Right ventricle myocardium inferior (tissue), 1 donor: ENCODE results near the gene CAST. TPM values are rescaled to one million over a fixed set of nuclear protein-coding genes. Genes with fewer than 3 reads are reported as not detected.
A peak's percentile ranks its signal among the peaks of the same experiment; 100 is the strongest.

Experiments
- ATAC-seq: fragments of 200-7000 bp; cut with Tn5 transposase; one replicate; pipeline ENCODE4 v1.9.1; 2020; ENCODE audit warnings: mild to moderate bottlenecking, moderate library complexity
- DNase-seq: peaks from one replicate; pipeline ENCODE4 v3.0.0; 2021; ENCODE audit errors: missing footprints
- intact Hi-C: fragments of 100-400 bp; cut with DNase I; formaldehyde crosslinking; loops from one replicate; pipeline ENCODE4 v1.11.0; 2022
- total RNA-seq: library from RNA; stranded (reverse); fragmentation: NEBNext Ultra II Directional; extraction: Animal tissue kit (Norgen Biotek cat#: 25700); gene quantifications from one replicate; pipeline ENCODE4 v1.2.1, GENCODE V29; 2021
- donor health status: DM: no; HTN: yes; CAD: no; lungs with severe emphysema.

Gene CAST
- total RNA-seq, 1 donor from 2014 or later: 461 TPM

DNA sequence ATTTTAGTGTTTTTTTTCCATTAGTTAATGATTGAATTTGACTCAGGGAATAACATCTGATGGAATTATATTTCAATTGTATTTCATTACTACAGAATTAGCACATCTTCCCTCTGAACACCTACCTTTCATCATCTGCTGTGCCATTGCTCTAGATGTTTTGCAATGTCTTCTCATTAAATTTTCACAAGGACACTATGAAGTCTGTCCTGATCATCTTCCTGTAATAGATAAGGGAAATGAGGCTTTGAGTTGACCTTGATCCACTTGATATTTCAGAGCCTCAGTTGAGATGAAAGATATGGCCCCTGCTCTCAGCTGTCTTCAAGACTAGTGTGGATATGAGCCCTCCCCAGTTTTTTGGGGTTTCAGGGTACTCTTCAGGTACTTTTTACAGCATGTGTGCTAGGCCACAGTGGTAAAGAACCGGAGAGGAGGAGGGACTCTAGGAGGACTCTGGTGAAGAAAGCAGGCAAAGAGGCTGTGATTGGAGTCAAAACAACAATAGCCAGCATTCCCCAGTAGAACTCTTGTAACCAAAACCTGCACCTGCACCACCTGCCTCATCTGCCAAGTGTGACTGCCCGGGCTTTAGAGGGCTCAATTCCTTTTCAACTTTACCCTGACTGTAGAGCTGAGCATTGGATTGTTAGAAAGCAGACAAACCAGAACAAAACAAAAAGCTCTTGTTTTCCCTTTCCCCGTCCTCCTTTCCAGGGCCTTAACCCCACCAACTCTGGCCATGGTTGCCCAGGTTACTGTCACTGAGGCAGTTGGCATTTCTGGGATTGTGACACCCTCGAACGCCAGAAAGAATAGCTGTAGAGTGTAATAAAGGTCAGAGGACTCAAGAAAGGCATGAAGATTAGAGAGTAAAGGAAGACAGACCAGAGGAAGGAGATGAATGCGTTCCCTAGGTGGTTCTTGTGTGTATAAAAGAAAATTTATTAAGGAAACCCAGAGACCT is 89.3 kb downstream of the CAST start:
- no peak for DNase-seq
- ATAC-seq: no peak
- intact Hi-C loops: loop anchor here (5.0 to 10.0 kb wide), 2 partner anchors 253 to 411 kb away; no protein-coding TSS in a partner anchor

DNA sequence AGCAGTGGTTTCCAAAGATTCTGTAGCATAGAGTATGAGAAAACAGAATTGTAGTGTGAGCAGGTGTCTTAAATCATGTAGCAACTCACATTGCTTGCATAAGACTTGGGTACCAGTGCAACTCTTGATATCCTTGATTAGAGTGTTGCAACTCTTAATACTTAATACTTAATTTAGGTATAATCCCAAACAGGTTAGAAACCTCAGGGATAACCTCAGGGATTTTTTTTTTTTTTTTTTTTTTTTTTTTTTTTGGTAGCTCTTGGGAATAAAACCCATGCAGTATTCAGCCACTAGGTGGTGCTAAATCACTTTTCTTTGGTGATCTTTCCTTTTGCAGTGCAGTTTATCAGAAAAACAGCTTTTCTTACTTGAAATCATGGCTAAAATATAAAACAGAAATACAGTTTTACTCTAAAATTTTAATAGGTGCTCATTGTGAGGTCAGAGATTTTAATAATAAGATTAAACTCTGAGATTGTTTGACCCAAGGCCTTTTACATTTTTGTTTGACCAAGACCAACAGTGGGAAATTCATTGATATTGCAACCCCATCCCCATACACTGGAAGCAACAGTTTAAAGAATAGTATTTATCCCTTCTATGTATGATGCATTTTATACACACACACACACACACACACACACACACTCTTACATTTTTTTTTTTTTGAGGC is 90.3 kb downstream of the CAST start:
- DNase-seq (no peak), ATAC-seq (no peak)
- intact Hi-C loops: loop anchor here (5.0 to 10.0 kb wide), 2 partner anchors 252 to 410 kb away; no protein-coding TSS in a partner anchor

DNA sequence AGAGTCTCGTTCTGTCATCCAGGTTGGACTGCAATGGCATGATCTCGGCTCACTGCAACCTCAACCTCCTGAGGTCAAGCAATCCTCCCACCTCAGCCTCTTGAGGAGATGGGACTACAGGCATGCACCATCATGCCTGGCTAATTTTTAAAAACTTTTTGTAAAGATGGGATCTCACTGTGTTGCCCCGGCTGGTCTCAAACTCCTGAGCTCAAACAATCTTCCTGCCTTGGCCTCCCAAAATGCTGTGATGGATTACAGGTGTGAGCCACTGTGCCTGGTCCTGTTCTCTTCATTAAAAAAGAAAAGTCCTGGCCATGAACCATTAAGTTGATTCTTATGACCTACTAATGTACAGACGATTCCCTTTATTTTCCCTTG is 90.8 kb downstream of the CAST start:
- intact Hi-C loops: loop anchor here (5.0 to 10.0 kb wide), 2 partner anchors 252 to 409 kb away; no protein-coding TSS in a partner anchor
- ATAC-seq: no peak
- no peak for DNase-seq

DNA sequence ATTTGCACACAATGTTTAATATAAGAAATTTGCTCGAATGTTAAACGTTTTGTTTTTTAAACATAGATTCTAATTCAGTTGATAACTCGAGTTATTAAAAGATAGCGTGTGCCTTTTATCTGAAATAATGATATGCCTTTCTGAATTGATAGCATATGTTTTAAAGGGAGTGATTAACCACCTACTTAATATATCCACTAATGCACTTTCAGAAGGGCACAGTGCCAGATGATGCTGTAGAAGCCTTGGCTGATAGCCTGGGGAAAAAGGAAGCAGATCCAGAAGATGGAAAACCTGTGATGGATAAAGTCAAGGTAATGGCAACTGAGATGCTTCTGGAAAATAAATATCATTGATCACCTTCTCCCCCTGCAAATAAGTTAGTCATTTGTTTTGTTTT is 91.7 kb downstream of the CAST start:
- DNase-seq (no peak), ATAC-seq (no peak)
- intact Hi-C loops: loop anchor here (5.0 to 10.0 kb wide), 2 partner anchors 251 to 408 kb away; no protein-coding TSS in a partner anchor

DNA sequence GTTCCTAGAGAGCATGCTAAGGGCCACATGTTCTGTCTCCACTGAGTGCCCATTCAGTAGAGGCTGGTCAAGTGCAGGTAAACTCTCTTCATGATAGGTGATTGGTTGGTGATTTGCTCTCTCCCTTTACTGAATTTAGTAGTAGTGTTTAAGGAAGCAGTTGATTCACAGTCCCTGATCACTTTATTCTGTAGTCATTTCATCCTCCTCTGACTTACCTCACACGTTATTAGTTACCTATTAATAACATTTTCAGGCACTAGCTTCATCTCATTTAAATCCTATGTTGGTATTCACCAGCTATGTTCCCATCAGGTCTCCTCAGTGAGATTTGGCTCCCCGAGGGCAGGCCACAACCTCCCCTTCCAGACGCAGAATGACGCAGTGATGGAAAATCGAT is 93.7 kb downstream of the CAST start:
- ATAC-seq: no peak
- DNase-seq: no peak
- intact Hi-C loops: loop anchor here (10.0 kb wide), 1 partner anchor 249 kb away; no protein-coding TSS in a partner anchor

DNA sequence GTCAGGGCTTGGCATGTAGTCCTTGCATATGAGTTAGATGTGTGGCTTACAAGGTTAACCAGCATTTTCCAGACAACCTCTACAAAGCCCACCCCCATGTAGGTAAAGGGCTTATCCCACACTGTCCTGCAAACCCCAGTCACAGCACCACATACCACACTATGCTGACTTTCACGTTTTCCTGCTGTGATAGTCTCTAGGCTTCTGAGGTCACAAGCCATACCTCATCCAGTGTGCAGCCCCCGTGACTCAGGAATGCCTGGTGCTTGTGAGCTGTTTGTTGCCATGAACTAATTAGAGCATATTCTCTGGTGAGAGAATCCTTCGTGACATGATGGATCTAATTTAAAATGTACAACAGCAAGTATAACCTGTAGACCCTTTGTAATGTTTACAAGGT is 94.8 kb downstream of the CAST start:
- DNase-seq (no peak), ATAC-seq (peak; percentile 51)
- intact Hi-C loops: loop anchor here (10.0 kb wide), 1 partner anchor 248 kb away; no protein-coding TSS in a partner anchor

DNA sequence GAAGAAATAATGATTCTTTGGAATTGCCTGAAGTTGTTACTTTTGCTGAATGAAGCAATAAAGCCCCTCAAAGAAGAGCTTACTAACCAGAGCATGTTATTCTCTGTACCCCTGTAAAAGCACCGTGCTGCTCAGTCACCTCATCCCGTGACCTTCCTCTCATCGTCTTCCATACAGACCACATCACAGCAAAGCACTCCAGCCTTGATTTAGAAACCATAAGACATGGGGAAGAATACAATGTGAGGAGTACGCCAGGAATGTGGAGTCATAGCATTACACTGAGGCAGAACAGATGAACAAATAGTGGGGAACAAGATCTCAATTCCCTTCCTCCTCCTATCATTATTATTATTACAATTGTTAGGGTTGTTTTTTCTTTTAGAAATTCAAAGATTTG is 96.4 kb downstream of the CAST start:
- intact Hi-C loops: loop anchor here (10.0 kb wide), 1 partner anchor 246 kb away; no protein-coding TSS in a partner anchor
- ATAC-seq (no peak), DNase-seq (no peak)

DNA sequence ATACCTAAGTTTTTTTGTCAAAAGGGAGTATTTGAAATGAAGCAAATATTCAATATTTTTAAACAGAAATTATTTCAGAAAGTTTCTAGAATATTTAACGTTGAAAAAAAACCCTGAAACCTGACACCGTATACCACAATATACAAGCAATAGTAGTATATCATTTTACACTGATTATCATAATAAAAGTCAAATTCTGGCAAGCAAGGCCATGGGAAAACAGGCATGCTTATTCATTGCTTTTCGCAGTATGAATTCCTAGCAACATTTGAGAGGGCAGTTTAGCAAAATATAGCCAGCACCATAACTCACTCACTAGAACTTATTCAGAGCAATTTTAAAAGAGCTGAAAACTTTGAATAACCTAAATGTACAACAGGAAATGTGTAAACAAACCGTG is 99.4 kb downstream of the CAST start:
- DNase-seq (no peak), ATAC-seq (no peak)
- intact Hi-C loops: no loop called here

DNA sequence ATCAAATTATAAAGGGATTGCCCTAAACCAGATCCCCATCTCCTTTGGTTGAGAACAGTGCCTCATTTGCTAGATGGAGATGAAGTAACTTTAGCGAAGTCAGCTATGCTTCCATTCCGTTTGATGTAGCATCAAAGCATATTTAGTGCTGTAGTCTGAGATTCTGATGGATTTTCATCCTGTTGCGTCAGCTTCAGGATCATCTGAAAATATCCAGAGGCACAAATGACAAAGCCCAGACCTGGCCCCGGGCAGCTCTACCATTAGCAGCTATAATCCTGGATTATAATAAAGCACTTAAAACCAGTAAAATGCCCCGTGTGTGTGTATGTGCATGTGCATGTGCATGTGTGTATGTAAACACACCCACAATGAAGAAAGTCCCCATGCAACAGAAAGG is 100.8 kb downstream of the CAST start:
- ATAC-seq (no peak), DNase-seq (no peak)
- intact Hi-C loops: no loop called here

DNA sequence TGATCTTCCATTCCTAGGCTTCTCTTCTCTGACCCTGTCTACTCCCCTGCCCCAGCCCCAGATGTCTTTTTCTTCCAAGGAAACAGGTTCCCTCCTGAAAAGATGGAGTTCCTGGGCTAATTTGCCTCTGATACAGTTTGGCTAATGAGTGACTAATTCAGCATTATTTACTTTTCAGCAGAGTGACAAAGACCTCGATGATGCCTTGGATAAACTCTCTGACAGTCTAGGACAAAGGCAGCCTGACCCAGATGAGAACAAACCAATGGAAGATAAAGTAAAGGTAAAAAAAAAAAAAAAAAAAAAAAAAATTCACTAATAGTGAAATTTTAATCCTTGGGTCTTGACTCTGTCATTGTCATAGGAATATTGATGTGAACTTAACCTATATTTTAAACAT is 102.9 kb downstream of the CAST start:
- ATAC-seq (no peak), DNase-seq (no peak)
- intact Hi-C loops: no loop called here

DNA sequence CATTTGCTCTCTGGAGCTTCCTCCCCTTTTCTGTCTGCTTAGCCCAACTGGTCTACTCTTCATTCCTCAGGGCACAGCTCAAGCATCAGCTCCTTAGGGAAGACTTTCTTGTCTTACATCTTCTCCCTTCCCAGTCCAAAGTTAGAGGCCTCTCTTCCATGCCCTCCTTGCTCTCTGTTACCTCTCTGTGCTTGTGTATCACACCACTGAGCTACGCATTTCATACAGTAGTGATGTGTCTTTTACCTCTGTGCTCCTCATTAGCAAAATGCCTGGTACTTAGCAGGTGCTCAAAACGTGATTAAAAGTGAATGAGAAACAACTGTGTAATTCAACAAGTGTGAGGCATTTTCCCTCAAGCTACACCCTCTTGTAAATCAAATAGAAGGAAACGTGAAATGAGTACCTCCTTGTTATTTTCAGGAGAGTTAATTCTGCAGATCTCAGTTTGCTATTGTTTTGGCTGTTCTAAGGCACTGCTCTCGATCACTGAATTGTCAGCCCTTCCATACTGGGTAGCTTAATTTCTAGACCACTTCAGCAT is 106.6 kb downstream of the CAST start:
- intact Hi-C loops: no loop called here
- no peak for ATAC-seq
- no peak for DNase-seq

DNA sequence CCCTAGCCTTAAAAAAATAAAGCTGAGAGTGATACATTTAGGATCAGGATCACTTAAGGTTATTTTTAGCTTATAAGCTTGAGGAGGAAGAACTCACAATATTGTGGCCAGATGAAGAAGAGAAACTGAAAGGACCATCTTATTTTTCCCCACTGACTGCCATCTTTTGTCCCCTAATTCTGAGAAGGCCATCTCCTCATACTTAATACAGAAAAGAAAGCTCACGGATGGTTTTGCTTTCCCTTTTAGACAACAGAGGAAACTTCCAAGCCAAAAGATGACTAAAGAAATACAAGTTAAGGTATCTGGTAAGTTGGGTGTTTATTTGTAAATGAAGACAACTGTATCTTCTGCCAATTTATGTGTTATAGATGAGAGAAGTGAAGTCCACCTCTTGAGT is 109.2 kb downstream of the CAST start:
- DNase-seq (no peak), ATAC-seq (no peak)
- intact Hi-C loops: no loop called here

DNA sequence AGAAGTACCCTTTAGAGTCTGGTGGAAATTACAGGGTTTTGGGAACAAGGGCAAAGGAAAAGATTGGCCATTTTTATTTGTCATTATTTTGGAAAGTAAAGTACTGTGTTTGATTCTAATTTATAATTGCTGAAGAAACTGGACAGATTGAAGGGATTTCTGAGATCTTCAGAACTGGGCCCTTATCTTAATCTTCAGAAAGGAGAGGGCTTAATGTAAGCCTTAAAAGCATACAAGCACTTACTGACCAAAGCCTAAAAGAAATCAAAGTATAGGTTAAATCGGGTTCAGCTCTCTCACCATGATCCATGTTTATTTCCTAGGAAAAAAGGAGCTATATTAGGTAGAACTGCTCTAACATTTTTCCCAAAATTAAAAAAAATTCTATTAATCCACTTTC is 109.9 kb downstream of the CAST start:
- no peak for DNase-seq
- ATAC-seq: no peak
- intact Hi-C loops: no loop called here

DNA sequence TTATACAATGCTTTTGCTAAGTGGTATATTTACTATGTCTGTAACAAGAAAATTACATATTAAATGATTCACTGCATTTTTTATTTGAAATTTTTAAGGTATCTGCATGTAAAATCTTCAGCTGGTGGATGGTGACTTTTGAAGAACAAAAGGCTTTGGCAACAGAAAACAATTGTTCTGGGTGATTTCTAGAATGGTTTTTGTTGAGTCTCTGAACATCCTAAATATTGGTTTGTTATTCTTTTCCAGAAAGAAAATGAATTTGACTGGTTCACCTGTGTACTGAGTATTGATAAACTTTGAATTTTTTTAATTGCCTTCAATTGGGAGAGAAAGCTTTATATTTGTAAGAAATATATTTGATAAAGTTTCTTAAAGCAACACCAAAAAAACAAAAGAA is 110.4 kb downstream of the CAST start:
- DNase-seq (no peak), ATAC-seq (no peak)
- intact Hi-C loops: no loop called here

DNA sequence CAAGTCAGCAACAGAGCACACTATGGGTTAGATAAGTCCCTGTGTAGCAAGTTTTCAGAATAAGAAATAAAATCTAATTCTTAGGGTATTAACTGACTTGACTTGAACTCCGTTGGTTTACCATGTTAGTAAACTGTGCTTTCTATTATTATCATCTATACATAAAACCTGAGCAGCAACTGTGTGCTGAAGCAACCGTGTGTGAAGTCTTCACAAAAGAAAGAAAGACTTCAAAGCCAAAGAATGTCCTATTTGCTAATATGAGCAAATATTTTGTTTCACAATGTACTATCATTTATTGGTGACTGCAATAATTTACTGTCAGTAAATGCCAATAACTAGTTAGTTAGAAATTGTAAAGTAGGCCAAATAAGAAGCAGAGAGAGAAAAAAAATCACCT is 112.9 kb downstream of the CAST start:
- DNase-seq (no peak), ATAC-seq (no peak)
- intact Hi-C loops: no loop called here

DNA sequence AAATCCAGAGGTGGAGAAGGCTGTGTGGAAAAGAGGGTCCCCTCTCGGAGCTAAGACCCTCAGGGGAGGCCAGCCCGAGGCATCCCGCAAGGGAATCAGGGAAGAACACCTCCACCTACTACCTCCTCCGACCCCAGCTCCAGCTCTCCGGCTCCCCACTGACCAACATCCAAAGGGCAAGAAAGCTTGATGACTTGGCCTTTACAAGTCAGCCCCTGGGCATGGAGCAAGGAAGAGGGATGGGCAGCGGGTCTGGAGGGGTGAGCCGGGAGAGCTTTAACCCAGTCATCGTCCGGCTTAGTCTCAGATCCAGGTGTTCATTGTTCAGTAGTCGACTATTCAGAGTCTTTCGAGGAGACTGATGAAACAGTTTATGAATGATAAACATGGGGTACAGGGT is 113.5 kb downstream of the CAST start:
- intact Hi-C loops: no loop called here
- ATAC-seq (no peak), DNase-seq (no peak)

DNA sequence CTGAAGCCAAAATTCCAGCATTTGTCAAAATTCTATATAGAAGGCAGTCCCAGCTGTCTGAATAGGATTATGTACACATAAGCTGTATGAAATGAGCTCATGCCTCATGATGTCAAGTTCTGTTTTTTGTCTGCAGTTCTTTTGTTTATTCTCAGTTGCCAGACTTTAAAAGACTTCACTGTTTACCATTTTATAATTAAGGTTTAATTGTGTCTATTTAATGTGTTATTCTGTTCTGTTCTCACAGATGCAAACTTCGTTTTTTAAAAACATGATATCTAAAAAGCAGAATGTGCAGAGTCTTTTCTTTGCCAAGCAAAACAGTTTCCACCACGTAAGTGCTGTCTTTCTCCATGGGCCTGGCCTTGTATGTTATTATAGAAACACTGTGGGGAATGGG is 114.4 kb downstream of the CAST start:
- DNase-seq (no peak), ATAC-seq (no peak)
- intact Hi-C loops: no loop called here

DNA sequence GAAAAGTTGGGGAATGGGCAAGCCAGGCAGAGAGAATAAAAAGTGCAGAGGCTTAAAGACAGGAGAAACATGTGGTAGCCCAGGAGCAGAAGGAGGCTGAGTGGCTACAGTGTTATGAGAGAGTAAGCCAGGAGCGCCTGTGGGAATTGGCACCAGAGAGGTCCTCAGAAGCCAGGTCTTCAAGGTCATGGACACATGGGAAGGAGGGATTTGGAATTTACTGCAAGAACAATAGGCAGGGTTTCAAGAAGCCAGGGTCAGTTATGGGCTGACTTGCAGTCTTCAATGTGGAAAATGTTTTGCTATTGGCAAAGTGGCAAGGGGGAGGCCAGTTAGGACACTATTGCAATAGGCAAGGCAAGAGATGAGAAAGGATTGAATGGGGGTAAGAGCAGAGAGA is 116.2 kb downstream of the CAST start:
- DNase-seq (no peak), ATAC-seq (peak; percentile 74)
- intact Hi-C loops: no loop called here

DNA sequence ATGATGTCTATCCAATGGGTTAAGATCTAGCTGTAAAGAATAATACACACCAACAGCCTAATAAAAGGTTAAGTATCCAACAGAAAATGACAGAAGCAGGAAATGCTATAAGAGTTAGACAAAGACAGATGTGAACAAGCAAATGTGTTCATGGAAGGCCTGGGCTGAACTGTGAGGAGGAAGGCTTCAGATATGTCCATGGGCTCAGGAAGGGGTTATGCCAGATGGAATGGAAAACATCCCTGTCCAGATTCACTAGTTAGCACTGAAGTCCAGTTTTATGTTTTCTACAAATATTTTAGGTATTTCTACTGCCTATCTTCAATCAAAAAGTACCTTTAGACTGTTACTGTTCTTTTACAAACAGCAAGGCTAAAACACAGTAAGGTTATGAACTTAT is 118.5 kb downstream of the CAST start:
- ATAC-seq (no peak), DNase-seq (no peak)
- intact Hi-C loops: no loop called here
